GM12878 (cell line): ENCODE data around the gene DUOX1. TPM values are rescaled to one million over a fixed set of nuclear protein-coding genes. Genes with fewer than 3 reads are reported as not detected.

Experiments used
- ATAC-seq: fragments of 200-7000 bp; cut with Tn5 transposase; 3 replicates; pipeline ENCODE4 v1.9.1; 2020; ENCODE audit warnings: mild to moderate bottlenecking, moderate library complexity
- BruUV-seq: library from RNA; stranded (reverse); fragments of 400-500 nt; replicated peaks from 2 replicates; lab custom pipeline; 2021; lab: Mats Ljungman, UMichigan
- CTCF ChIA-PET: fragments of 300-600 bp; sonication (Branson Sonifier 250); formaldehyde crosslinking; extraction: SDS; loops from one replicate; lab custom pipeline; 2021; ENCODE audit warnings: inconsistent platforms; lab: Yijun Ruan, JAX
- POLR2A ChIA-PET: fragments of 350-600 bp; formaldehyde crosslinking; extraction: SDS; loops from one replicate; lab custom pipeline; 2021; ENCODE audit warnings: inconsistent platforms; lab: Charles Lee
- RAD21 ChIA-PET: fragments of 300-600 bp; sonication (Branson Sonifier 250); formaldehyde crosslinking; loops from one replicate; lab custom pipeline; 2023; ENCODE audit warnings: antibody characterized with exemption; ENCODE audit not compliant: unreplicated experiment; lab: Charles Lee
- SMC1A ChIA-PET: fragments of 300-600 bp; sonication (Branson Sonifier 250); formaldehyde crosslinking; loops from one replicate; lab custom pipeline; 2023; ENCODE audit not compliant: unreplicated experiment, uncharacterized antibody; lab: Charles Lee
- DNase-seq: peaks from one replicate; pipeline ENCODE4 v3.0.0-alpha.2; 2011; ENCODE audit warnings: low read depth, low spot score
- FAIRE-seq: peaks from 3 replicates; lab custom pipeline; 2011; peaks lifted over from hg19 to GRCh38; lab: Jason Lieb, UNC
- H2AFZ ChIP-seq: 2 replicates; pipeline ENCODE4 v1.6.0; 2011; ENCODE audit warnings: low read depth, low read length, control low read depth; ENCODE audit not compliant: control insufficient read depth
- H3K27ac ChIP-seq: 2 replicates; pipeline ENCODE4 v1.5.1; 2011; ENCODE audit warnings: control low read depth; ENCODE audit not compliant: control insufficient read depth, insufficient read depth
- H3K27me3 ChIP-seq, 2 experiments: replicated peaks in 1 of 2; 2 replicates each; pipeline versions ENCODE4 v1.6.0 to v1.6.1; 2011; ENCODE audit warnings: low read length in 1 of 2; ENCODE audit not compliant: control insufficient read depth in 2 of 2, insufficient read depth in 2 of 2
- H3K36me3 ChIP-seq, 2 experiments: 2 replicates each; pipeline ENCODE4 v1.5.1; 2011; ENCODE audit warnings: low read length in 1 of 2; ENCODE audit not compliant: control insufficient read depth in 2 of 2, insufficient read depth in 2 of 2
- H3K4me1 ChIP-seq: 2 replicates; pipeline ENCODE4 v1.6.1; 2011; ENCODE audit warnings: mild to moderate bottlenecking, low read length, moderate library complexity, mixed read lengths; ENCODE audit not compliant: control insufficient read depth, insufficient read depth
- H3K4me2 ChIP-seq: 2 replicates; pipeline ENCODE4 v1.6.0; 2011; ENCODE audit warnings: control low read depth; ENCODE audit not compliant: control insufficient read depth, insufficient read depth
- H3K4me3 ChIP-seq: fragments of 200-600 bp; sonication (generic); 2 replicates; pipeline ENCODE4 v1.5.1; 2016
- H3K79me2 ChIP-seq: 2 replicates; pipeline ENCODE4 v1.6.0; 2011; ENCODE audit warnings: low read length; ENCODE audit not compliant: control insufficient read depth, insufficient read depth
- H3K9ac ChIP-seq: 2 replicates; pipeline ENCODE4 v1.8.0; 2011; ENCODE audit warnings: low read length, control low read depth, mixed read lengths; ENCODE audit not compliant: control insufficient read depth, insufficient read depth
- H3K9me3 ChIP-seq: replicated peaks from 3 replicates; pipeline ENCODE4 v1.5.1; 2011; ENCODE audit warnings: mild to moderate bottlenecking, low read length; ENCODE audit not compliant: control insufficient read depth, insufficient read depth
- H4K20me1 ChIP-seq: 2 replicates; pipeline ENCODE4 v1.6.0; 2011; ENCODE audit not compliant: control insufficient read depth, insufficient read depth
- BCL11A ChIP-seq: IDR thresholded peaks from 2 replicates; pipeline ENCODE4 v1.6.1; 2011; ENCODE audit warnings: low read depth, low read length
- CHD4 ChIP-seq: fragments of 200-600 bp; sonication (generic); IDR thresholded peaks from 2 replicates; pipeline ENCODE4 v1.6.1; 2016; ENCODE audit warnings: mild to moderate bottlenecking
- NFYB ChIP-seq: IDR thresholded peaks from 2 replicates; pipeline ENCODE4 v1.6.1; 2011; ENCODE audit warnings: low read depth, mild to moderate bottlenecking, low read length, improper control_type of control experiment, moderate library complexity; ENCODE audit not compliant: insufficient read depth
- POU2F2 ChIP-seq: IDR thresholded peaks from 3 replicates; pipeline ENCODE4 v1.6.1; 2011; ENCODE audit warnings: low read depth, mild to moderate bottlenecking, low read length, borderline replicate concordance
- SMARCA5 ChIP-seq: fragments of 450-650 bp; IDR thresholded peaks from 2 replicates; pipeline ENCODE4 v1.6.1; 2017; ENCODE audit warnings: mild to moderate bottlenecking
- ZNF24 ChIP-seq: fragments of 450-650 bp; IDR thresholded peaks from 2 replicates; pipeline ENCODE4 v1.6.1; 2017; ENCODE audit warnings: antibody characterized with exemption, mild to moderate bottlenecking
- WGBS: methylation state at CpG from one replicate; pipeline ENCODE4 v1.1.6; 2016; ENCODE audit warnings: low lambda C conversion rate; ENCODE audit not compliant: insufficient replicate concordance, insufficient coverage; ENCODE audit errors: missing lambda C conversion rate; 5-methylcytosine and 5-hydroxymethylcytosine counted together
- in situ Hi-C: fragments of 300-500 bp; cut with MboI; formaldehyde crosslinking; loops from 9 replicates; pipeline ENCODE4 v1.14.3; 2018; ENCODE audit warnings: mixed read lengths
- intact Hi-C: fragments of 100-400 bp; cut with micrococcal nuclease; formaldehyde crosslinking; loops from one replicate; pipeline ENCODE4 v1.14.2; 2022; ENCODE audit not compliant: unreplicated experiment
- polyA plus RNA-seq, 11 experiments: library from polyadenylated mRNA; depleted of rRNA in 4 of 11; unstranded in 6 of 11; stranded (reverse) in 5 of 11; fragments of >200 nt; fragmentation: Nextera tagmentation in 4 of 11; fragmentation: Illumina TruSeq in 1 of 11; extraction: Ambion mirVana in 4 of 11; extraction: Trizol in 1 of 11; gene quantifications; 1 replicate in 1 of 11; 2 replicates in 10 of 11; pipeline versions ENCODE4 v1.2.1 to v1.2.3, GENCODE V29; 2011 to 2016; ENCODE audit warnings: inconsistent platforms in 2 of 11, missing spikeins in 2 of 11, low read depth in 1 of 11
- total RNA-seq, 4 experiments: library from RNA; depleted of rRNA in 3 of 4; stranded (reverse); fragments of >200 nt in 3 of 4; fragmentation: Illumina TruSeq in 1 of 4; extraction: Trizol in 1 of 4; gene quantifications; 2 replicates each; pipeline versions ENCODE4 v1.2.1 to v1.2.3, GENCODE V29; 2013 to 2021
- TF ChIP-seq, protein P1 (sequence below): IDR thresholded peaks from 2 replicates; pipeline ENCODE4 v1.6.1; 2011; ENCODE audit warnings: low read depth, low read length, improper control_type of control experiment, borderline replicate concordance
- TF ChIP-seq, protein P2 (sequence below): IDR thresholded peaks from 2 replicates; pipeline ENCODE4 v1.6.1; 2011; ENCODE audit warnings: mild to moderate bottlenecking, low read depth, low read length, moderate library complexity; ENCODE audit not compliant: insufficient replicate concordance

Gene DUOX1
- total and polyA plus RNA-seq, 10 of the 15 experiments (the other 5 are each of a cell fraction or from before 2014, with no cell fraction given), result 0.02 to 2.1 (median 0.26) TPM; not detected in 3

- no peak for DNase-seq
- Histone ChIP-seq H3K4me1 (no peaks in the 10 kb centered on the region), H3K27ac (no peak overlapping the region), H3K4me3 (no peak overlapping the region), H3K79me2 (no peaks in the 10 kb centered on the region), H3K9ac (no peak overlapping the region), H3K9me3 (no peaks in the 10 kb centered on the region), H3K4me2 (no peak overlapping the region), H4K20me1 (no peaks in the 10 kb centered on the region), H3K27me3 (peaks cover 7 to 12% of the 10 kb centered on the region in 2 experiments), H3K36me3 (no peaks in the 10 kb centered on the region), H2AFZ (no peak overlapping the region)
- WGBS, result 67% methylated on average over 7 of the region's 7 CpGs
- intact Hi-C loops, result no loop called here
- ChIA-PET POLR2A (no interaction called here), RAD21 (interaction anchor here (0.6 kb wide), 1 partner anchor 428 kb away, joined by 3 read pairs; no protein-coding TSS in a partner anchor), SMC1A (interaction anchor here (0.9 kb wide), 1 partner anchor 43 kb away, joined by 4 read pairs; no protein-coding TSS in a partner anchor), CTCF (interaction anchor here (1.4 to 4.6 kb wide), 5 partner anchors 9 to 74 kb away, joined by 4 to 23 read pairs (median 8); no protein-coding TSS in a partner anchor)
- FAIRE-seq, result no peak
- in situ Hi-C loops, result no loop called here
- TF ChIP-seq BCL11A (no peak), CHD4 (no peak), POU2F2 (no peak), NFYB (no peak), SMARCA5 (no peak), ZNF24 (no peak)
- TF ChIP-seq, protein P1, sequence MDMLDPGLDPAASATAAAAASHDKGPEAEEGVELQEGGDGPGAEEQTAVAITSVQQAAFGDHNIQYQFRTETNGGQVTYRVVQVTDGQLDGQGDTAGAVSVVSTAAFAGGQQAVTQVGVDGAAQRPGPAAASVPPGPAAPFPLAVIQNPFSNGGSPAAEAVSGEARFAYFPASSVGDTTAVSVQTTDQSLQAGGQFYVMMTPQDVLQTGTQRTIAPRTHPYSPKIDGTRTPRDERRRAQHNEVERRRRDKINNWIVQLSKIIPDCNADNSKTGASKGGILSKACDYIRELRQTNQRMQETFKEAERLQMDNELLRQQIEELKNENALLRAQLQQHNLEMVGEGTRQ, result no peak
- TF ChIP-seq, protein P2, sequence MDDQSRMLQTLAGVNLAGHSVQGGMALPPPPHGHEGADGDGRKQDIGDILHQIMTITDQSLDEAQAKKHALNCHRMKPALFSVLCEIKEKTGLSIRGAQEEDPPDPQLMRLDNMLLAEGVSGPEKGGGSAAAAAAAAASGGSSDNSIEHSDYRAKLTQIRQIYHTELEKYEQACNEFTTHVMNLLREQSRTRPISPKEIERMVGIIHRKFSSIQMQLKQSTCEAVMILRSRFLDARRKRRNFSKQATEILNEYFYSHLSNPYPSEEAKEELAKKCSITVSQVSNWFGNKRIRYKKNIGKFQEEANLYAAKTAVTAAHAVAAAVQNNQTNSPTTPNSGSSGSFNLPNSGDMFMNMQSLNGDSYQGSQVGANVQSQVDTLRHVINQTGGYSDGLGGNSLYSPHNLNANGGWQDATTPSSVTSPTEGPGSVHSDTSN, result no peak
- ATAC-seq, result no peak
- no TSS peak for BruUV-seq
Measured at GRCh38 chr15:45130291-45131000, 652 bp downstream of the DUOX1 start.
